Stimulated activated CD8-positive, alpha-beta memory T cell treated with anti-CD3 and anti-CD28 coated beads, Interleukin-4, amount 100 ng/mL, for 1 hour (primary cell): ENCODE measurements around the gene PRAMEF12.
"Not testable (repeated sequence)": the region's sequence is repeated elsewhere in the genome, so short reads cannot be mapped to it uniquely, and the experiment has no call there.

Experiments
- DNase-seq, 2 donors: peaks; one replicate each; pipeline ENCODE4 v3.0.0-alpha.2; 2020; ENCODE audit warnings: low read depth in 2 of 2, low spot score in 1 of 2

Gene PRAMEF12

GRCh38 chr1:12773438-12773837 is at the start of gene PRAMEF12:
Gene PRAMEF12 (plus strand): TSS chr1:12773738. CDS start chr1:12774868, 1,130 bp downstream.
- DNase-seq = no peak

GRCh38 chr1:12728391-12728790 is 45.1 kb upstream of the PRAMEF12 start:
- DNase-seq = no peak

- no peak for DNase-seq
Observed at GRCh38 chr1:12730156-12730555, 43.4 kb upstream of the PRAMEF12 start.

- not testable (repeated sequence) for DNase-seq
Observed at GRCh38 chr1:12731084-12731483, 42.5 kb upstream of the PRAMEF12 start.

- no peak for DNase-seq
Observed at GRCh38 chr1:12734651-12735050, 38.9 kb upstream of the PRAMEF12 start.

GRCh38 chr1:12738934-12739333 is 34.6 kb upstream of the PRAMEF12 start:
- DNase-seq = no peak

GRCh38 chr1:12739613-12740012 is 33.9 kb upstream of the PRAMEF12 start:
- DNase-seq = no peak

GRCh38 chr1:12741946-12742345 is 31.6 kb upstream of the PRAMEF12 start:
- DNase-seq = no peak

GRCh38 chr1:12745126-12745991 is 28.2 kb upstream of the PRAMEF12 start:
- no peak for DNase-seq

GRCh38 chr1:12745992-12746323 is 27.6 kb upstream of the PRAMEF12 start, which contains the start of gene CFAP107:
Gene CFAP107 (plus strand): TSS chr1:12746200. CDS start chr1:12746431, 231 bp downstream.
- no peak for DNase-seq

- no peak for DNase-seq
Observed at GRCh38 chr1:12748778-12749355, 24.7 kb upstream of the PRAMEF12 start.

GRCh38 chr1:12754738-12755137 is 18.8 kb upstream of the PRAMEF12 start:
- DNase-seq = no peak

GRCh38 chr1:12756273-12756672 is 17.3 kb upstream of the PRAMEF12 start:
- DNase-seq = no peak

- DNase-seq = no peak
Observed at GRCh38 chr1:12756768-12757413, 16.6 kb upstream of the PRAMEF12 start.

GRCh38 chr1:12757836-12758235 is 15.7 kb upstream of the PRAMEF12 start:
- DNase-seq = no peak

- DNase-seq = no peak
Observed at GRCh38 chr1:12760256-12760795, 13.2 kb upstream of the PRAMEF12 start.

GRCh38 chr1:12761781-12762180 is 11.8 kb upstream of the PRAMEF12 start:
- DNase-seq = no peak

GRCh38 chr1:12762766-12763165 is 10.8 kb upstream of the PRAMEF12 start:
- no peak for DNase-seq

- no peak for DNase-seq
Observed at GRCh38 chr1:12763479-12763878, 10.1 kb upstream of the PRAMEF12 start.

GRCh38 chr1:12764016-12764415 is 9.5 kb upstream of the PRAMEF12 start:
- DNase-seq = no peak

GRCh38 chr1:12769031-12769430 is 4.5 kb upstream of the PRAMEF12 start:
- no peak for DNase-seq

GRCh38 chr1:12769976-12770505 is 3.5 kb upstream of the PRAMEF12 start:
- DNase-seq = no peak
